GM12892 (cell line): ENCODE data around the gene SLC35C1.

ENCODE experiments used
- POLR2A ChIP-seq: IDR thresholded peaks from 2 replicates; pipeline ENCODE4 v1.6.1; 2011; ENCODE audit warnings: low read depth, low read length, control low read depth
- POLR2AphosphoS5 ChIP-seq: IDR thresholded peaks from 2 replicates; pipeline ENCODE4 v1.6.1; 2011; ENCODE audit warnings: low read depth, low read length, control low read depth
- TAF1 ChIP-seq: IDR thresholded peaks from 2 replicates; pipeline ENCODE4 v1.6.1; 2011; ENCODE audit warnings: low read depth, mild to moderate bottlenecking, control low read depth, low read length, borderline replicate concordance

DNA sequence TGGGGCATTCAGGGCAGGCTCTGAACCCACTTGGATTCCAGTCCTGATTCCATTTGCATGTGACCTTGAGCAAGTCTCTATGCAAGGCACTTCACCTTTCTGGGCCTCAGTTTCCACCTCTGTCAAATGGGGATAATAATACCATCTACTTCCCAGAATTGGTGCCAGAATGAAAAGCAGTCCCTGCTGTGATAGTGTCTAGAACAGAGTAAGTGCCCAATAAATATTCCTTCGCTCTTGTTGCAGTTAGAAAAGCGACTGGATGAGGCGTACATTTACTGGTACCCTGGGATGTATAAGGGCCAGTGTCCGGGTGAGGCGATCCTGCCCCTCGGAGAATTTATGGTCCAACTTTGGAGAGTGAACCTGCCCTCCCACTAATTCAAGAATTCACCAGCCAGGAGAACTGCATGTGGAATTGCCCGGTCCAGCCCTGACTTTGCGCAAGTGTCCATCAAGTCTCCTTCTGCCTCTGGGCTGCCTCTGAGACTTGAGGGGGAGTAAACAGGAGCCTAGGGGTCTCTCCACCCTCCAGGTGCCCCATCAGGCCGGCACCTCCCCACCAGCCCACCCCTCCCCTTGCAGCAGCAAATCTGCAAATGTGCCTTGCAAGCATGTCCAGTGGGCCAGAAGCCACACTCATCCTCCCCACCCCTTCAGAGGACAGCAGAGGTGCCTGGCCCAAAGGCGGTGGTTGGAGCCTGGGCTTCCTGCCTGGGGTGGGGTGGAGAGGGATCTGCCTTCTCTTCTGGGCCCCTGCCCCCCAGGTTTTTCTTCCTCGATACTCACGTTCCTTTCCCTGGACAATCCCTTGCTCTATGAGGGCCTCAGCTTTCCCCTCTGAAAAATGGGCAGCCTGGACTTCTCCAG lies 30.9 kb upstream of the SLC35C1 start:
- no peak for TF ChIP-seq POLR2AphosphoS5
- TF ChIP-seq POLR2A = no peak
- TF ChIP-seq TAF1 = no peak
